H9 (cell line): ENCODE measurements around the gene HTR5A. TPM values are rescaled to one million over a fixed set of nuclear protein-coding genes. Genes with fewer than 3 reads are reported as not detected.

Experiments
- DNase-seq: peaks from one replicate; pipeline ENCODE4 v3.0.0-alpha.2; 2017
- H2AFZ ChIP-seq: one replicate; pipeline ENCODE4 v1.6.1; 2013; ENCODE audit warnings: mild to moderate bottlenecking, low read length, control low read depth, moderate library complexity
- H2AK5ac ChIP-seq: 2 replicates; pipeline ENCODE4 v1.6.1; 2013; ENCODE audit warnings: low read length, control low read depth, mixed read lengths; ENCODE audit not compliant: insufficient read length
- H2BK120ac ChIP-seq: one replicate; pipeline ENCODE4 v1.6.1; 2013; ENCODE audit warnings: low read depth, mild to moderate bottlenecking, low read length, control low read depth, inconsistent platforms; ENCODE audit not compliant: poor library complexity, severe bottlenecking
- H2BK12ac ChIP-seq: 2 replicates; pipeline ENCODE4 v1.6.1; 2013; ENCODE audit warnings: low read length, control low read depth, mixed read lengths, low read depth; ENCODE audit not compliant: insufficient read length
- H2BK15ac ChIP-seq: 2 replicates; pipeline ENCODE4 v1.6.1; 2013; ENCODE audit warnings: low read depth, low read length, control low read depth
- H2BK20ac ChIP-seq: one replicate; pipeline ENCODE4 v1.6.1; 2013; ENCODE audit warnings: low read depth, mild to moderate bottlenecking, low read length, control low read depth, inconsistent platforms; ENCODE audit not compliant: poor library complexity, severe bottlenecking
- H2BK5ac ChIP-seq: 2 replicates; pipeline ENCODE4 v1.6.1; 2013; ENCODE audit warnings: low read length, control low read depth, mixed read lengths; ENCODE audit not compliant: insufficient read length
- H3K14ac ChIP-seq: 2 replicates; pipeline ENCODE4 v1.6.1; 2013; ENCODE audit warnings: low read length, control low read depth; ENCODE audit not compliant: insufficient read depth
- H3K18ac ChIP-seq: 2 replicates; pipeline ENCODE4 v1.6.1; 2013; ENCODE audit warnings: low read depth, mild to moderate bottlenecking, mixed read lengths, low read length, control low read depth; ENCODE audit not compliant: insufficient read length
- H3K23ac ChIP-seq: 2 replicates; pipeline ENCODE4 v1.6.1; 2013; ENCODE audit warnings: low read length, control low read depth, mixed read lengths, low read depth; ENCODE audit not compliant: insufficient read length
- H3K23me2 ChIP-seq: 2 replicates; pipeline ENCODE4 v1.6.1; 2013; ENCODE audit warnings: low read depth, mild to moderate bottlenecking, mixed read lengths, low read length, control low read depth; ENCODE audit not compliant: insufficient read length, poor library complexity, severe bottlenecking
- H3K27ac ChIP-seq: 2 replicates; pipeline ENCODE4 v1.5.1; 2013; ENCODE audit warnings: low read length, control low read depth, mixed read lengths, low read depth; ENCODE audit not compliant: insufficient read length
- H3K27me3 ChIP-seq: 2 replicates; pipeline ENCODE4 v1.6.1; 2013; ENCODE audit warnings: low read length, control low read depth, inconsistent platforms; ENCODE audit not compliant: insufficient read depth
- H3K4ac ChIP-seq: 2 replicates; pipeline ENCODE4 v1.6.1; 2013; ENCODE audit warnings: low read depth, mild to moderate bottlenecking, control low read depth, inconsistent platforms, low read length, moderate library complexity
- H3K4me1 ChIP-seq: 2 replicates; pipeline ENCODE4 v1.6.1; 2013; ENCODE audit warnings: low read length, control low read depth, inconsistent platforms; ENCODE audit not compliant: insufficient read depth
- H3K4me2 ChIP-seq: 2 replicates; pipeline ENCODE4 v1.6.1; 2013; ENCODE audit warnings: low read length, control low read depth, mixed read lengths; ENCODE audit not compliant: insufficient read length, insufficient read depth
- H3K56ac ChIP-seq: 2 replicates; pipeline ENCODE4 v1.6.1; 2013; ENCODE audit warnings: low read depth, mild to moderate bottlenecking, mixed read lengths, low read length, control low read depth; ENCODE audit not compliant: insufficient read length
- H3K79me1 ChIP-seq: 2 replicates; pipeline ENCODE4 v1.6.1; 2013; ENCODE audit warnings: low read depth, mild to moderate bottlenecking, moderate library complexity, low read length, control low read depth, inconsistent platforms; ENCODE audit not compliant: insufficient read depth, poor library complexity, severe bottlenecking
- H3K79me2 ChIP-seq: 2 replicates; pipeline ENCODE4 v1.6.1; 2013; ENCODE audit warnings: low read length, control low read depth, inconsistent platforms; ENCODE audit not compliant: insufficient read depth
- H3K9ac ChIP-seq: 2 replicates; pipeline ENCODE4 v1.6.1; 2013; ENCODE audit warnings: low read length, control low read depth, mixed read lengths; ENCODE audit not compliant: insufficient read length; ENCODE audit errors: extremely low read depth
- H3K9me3 ChIP-seq: one replicate; pipeline ENCODE4 v1.6.1; 2013; ENCODE audit warnings: low read depth, low read length, inconsistent platforms; ENCODE audit not compliant: control insufficient read depth
- H3T11ph ChIP-seq: one replicate; pipeline ENCODE4 v1.6.1; 2013; ENCODE audit warnings: mild to moderate bottlenecking, low read length, control low read depth, inconsistent platforms
- H4K20me1 ChIP-seq: one replicate; pipeline ENCODE4 v1.6.1; 2013; ENCODE audit not compliant: control insufficient read depth, insufficient read length, insufficient read depth
- H4K5ac ChIP-seq: 2 replicates; pipeline ENCODE4 v1.6.1; 2013; ENCODE audit warnings: low read depth, mild to moderate bottlenecking, mixed read lengths, low read length, control low read depth; ENCODE audit not compliant: insufficient read length
- H4K8ac ChIP-seq: replicated peaks from 2 replicates; pipeline ENCODE4 v1.6.1; 2013; ENCODE audit warnings: low read length, control low read depth, mixed read lengths, low read depth; ENCODE audit not compliant: insufficient read length
- H4K91ac ChIP-seq: 2 replicates; pipeline ENCODE4 v1.6.1; 2013; ENCODE audit warnings: low read depth, mild to moderate bottlenecking, moderate library complexity, mixed read lengths, low read length, control low read depth; ENCODE audit not compliant: insufficient read length
- H3K27ac Mint-ChIP-seq, 3 experiments: 2 replicates in 2 of 3; 3 replicates in 1 of 3; pipeline ENCODE4 v1.8.0; 2020 to 2021; ENCODE audit warnings: mixed read lengths in 3 of 3, mild to moderate bottlenecking in 1 of 3, moderate library complexity in 1 of 3
- H3K27me3 Mint-ChIP-seq: 2 replicates; pipeline ENCODE4 v1.8.0; 2021; ENCODE audit warnings: low read depth, mild to moderate bottlenecking, moderate library complexity, mixed read lengths
- H3K36me3 Mint-ChIP-seq, 3 experiments: 2 replicates in 2 of 3; 3 replicates in 1 of 3; pipeline ENCODE4 v1.8.0; 2020 to 2021; ENCODE audit warnings: low read depth in 3 of 3, mixed read lengths in 3 of 3; ENCODE audit not compliant: insufficient read depth in 1 of 3
- H3K4me1 Mint-ChIP-seq, 2 experiments: 2 replicates each; pipeline ENCODE4 v1.8.0; 2020; ENCODE audit warnings: mixed read lengths in 2 of 2
- H3K4me3 Mint-ChIP-seq, 2 experiments: 2 replicates in 1 of 2; 3 replicates in 1 of 2; pipeline ENCODE4 v1.8.0; 2020 to 2021; ENCODE audit warnings: mild to moderate bottlenecking in 2 of 2, mixed read lengths in 2 of 2, moderate library complexity in 1 of 2
- H3K9me3 Mint-ChIP-seq, 2 experiments: 2 replicates in 1 of 2; 3 replicates in 1 of 2; pipeline ENCODE4 v1.8.0; 2020; ENCODE audit warnings: mild to moderate bottlenecking in 2 of 2, mixed read lengths in 2 of 2, moderate library complexity in 1 of 2
- WGBS: extraction: QIAGEN DNeasy Blood & Tissue Kit; methylation state at CpG from one replicate; pipeline ENCODE4 v1.1.7; 2013; ENCODE audit warnings: missing lambda C conversion rate, low lambda C conversion rate, mixed read lengths; ENCODE audit not compliant: insufficient read length; ENCODE audit errors: extremely low coverage; 5-methylcytosine and 5-hydroxymethylcytosine counted together
- total RNA-seq: library from RNA; stranded (reverse); gene quantifications from 2 replicates; pipeline ENCODE4 v1.2.1, GENCODE V29; 2021
- TF ChIP-seq, protein P1 (sequence below): fragments of 200-600 bp; sonication (generic); conservative IDR thresholded peaks from 3 replicates; pipeline ENCODE4 v1.8.0; 2021; ENCODE audit warnings: antibody characterized with exemption, mild to moderate bottlenecking

Gene HTR5A
- total RNA-seq, 1 experiment from 2014 or later, result not detected

DNA sequence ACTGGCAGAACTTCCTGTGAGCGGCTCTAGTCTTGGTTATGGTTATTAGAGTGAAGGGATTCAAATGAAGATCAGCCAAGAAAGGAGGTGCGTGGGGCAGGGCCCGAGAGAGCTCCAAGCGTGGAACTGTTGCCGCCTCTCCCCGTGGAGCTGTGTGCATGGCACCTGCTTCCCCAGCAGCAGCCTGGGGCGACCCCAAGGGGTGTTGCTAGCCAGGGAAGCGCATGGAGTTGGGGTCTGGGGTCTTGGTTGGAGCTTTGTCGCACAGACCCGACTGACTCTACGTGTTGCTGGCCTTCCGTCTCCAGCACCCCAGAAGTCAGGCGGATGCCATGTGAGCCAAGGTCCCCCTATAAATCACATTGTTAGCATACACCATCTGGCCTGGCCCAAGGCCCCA, 61.0 kb downstream of the HTR5A start:
- Histone ChIP-seq H2BK20ac (no peak overlapping the region), H3K79me2 (no peaks in the 10 kb centered on the region), H2AFZ (no peak overlapping the region), H3K23ac (no peak overlapping the region), H3K4me2 (no peak overlapping the region), H2AK5ac (no peak overlapping the region), H3K27ac (no peak overlapping the region), H3K9ac (no peak overlapping the region), H3K4me1 (no peaks in the 10 kb centered on the region), H2BK120ac (no peak overlapping the region), H4K91ac (no peak overlapping the region), H3K14ac (no peak overlapping the region), H4K8ac (no peak overlapping the region), H4K20me1 (no peaks in the 10 kb centered on the region), H4K5ac (no peak overlapping the region), H3T11ph (no peak overlapping the region), H3K18ac (no peak overlapping the region), H3K79me1 (no peaks in the 10 kb centered on the region), H3K4ac (no peak overlapping the region), H3K27me3 (no peaks in the 10 kb centered on the region), H2BK12ac (no peak overlapping the region), H3K9me3 (no peaks in the 10 kb centered on the region), H2BK15ac (no peak overlapping the region), H3K23me2 (no peaks in the 10 kb centered on the region), H2BK5ac (no peak overlapping the region), H3K56ac (no peak overlapping the region)
- WGBS, result no CpG with 5 or more reads among the region's 13 CpGs
- no peaks in the 10 kb centered on the region for H3K9me3 Mint-ChIP-seq
- H3K4me3 Mint-ChIP-seq, result no peak overlapping the region
- H3K4me1 Mint-ChIP-seq, result no peaks in the 10 kb centered on the region
- H3K27ac Mint-ChIP-seq, result no peak overlapping the region
- H3K27me3 Mint-ChIP-seq, result peaks cover 2% of the 10 kb centered on the region
- TF ChIP-seq, protein P1, sequence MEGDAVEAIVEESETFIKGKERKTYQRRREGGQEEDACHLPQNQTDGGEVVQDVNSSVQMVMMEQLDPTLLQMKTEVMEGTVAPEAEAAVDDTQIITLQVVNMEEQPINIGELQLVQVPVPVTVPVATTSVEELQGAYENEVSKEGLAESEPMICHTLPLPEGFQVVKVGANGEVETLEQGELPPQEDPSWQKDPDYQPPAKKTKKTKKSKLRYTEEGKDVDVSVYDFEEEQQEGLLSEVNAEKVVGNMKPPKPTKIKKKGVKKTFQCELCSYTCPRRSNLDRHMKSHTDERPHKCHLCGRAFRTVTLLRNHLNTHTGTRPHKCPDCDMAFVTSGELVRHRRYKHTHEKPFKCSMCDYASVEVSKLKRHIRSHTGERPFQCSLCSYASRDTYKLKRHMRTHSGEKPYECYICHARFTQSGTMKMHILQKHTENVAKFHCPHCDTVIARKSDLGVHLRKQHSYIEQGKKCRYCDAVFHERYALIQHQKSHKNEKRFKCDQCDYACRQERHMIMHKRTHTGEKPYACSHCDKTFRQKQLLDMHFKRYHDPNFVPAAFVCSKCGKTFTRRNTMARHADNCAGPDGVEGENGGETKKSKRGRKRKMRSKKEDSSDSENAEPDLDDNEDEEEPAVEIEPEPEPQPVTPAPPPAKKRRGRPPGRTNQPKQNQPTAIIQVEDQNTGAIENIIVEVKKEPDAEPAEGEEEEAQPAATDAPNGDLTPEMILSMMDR, result no peak
- H3K36me3 Mint-ChIP-seq, result no peaks in the 10 kb centered on the region
- no peak for DNase-seq
